Stomach (tissue), 4 donors: ENCODE results near the gene ZNF433.

Source experiments
- POLR2AphosphoS5 ChIP-seq, 3 donors: sonication (generic); formaldehyde crosslinking; IDR thresholded peaks; one replicate each; pipeline ENCODE4 v1.6.1; 2016; ENCODE audit warnings: antibody characterized with exemption in 3 of 3
- TF ChIP-seq, protein P1 (sequence below), 7 experiments: fragments of 450-650 bp in 4 of 7; fragments of 200-600 bp in 3 of 7; sonication (generic) in 3 of 7; IDR thresholded peaks; one replicate each; pipeline ENCODE4 v1.5.1; 2016 to 2019; ENCODE audit warnings: antibody characterized with exemption in 7 of 7, control low read depth in 2 of 7, mild to moderate bottlenecking in 1 of 7

GRCh38 chr19:12052091-12052496, 16.6 kb upstream of the ZNF433 start:
- TF ChIP-seq, protein P1, sequence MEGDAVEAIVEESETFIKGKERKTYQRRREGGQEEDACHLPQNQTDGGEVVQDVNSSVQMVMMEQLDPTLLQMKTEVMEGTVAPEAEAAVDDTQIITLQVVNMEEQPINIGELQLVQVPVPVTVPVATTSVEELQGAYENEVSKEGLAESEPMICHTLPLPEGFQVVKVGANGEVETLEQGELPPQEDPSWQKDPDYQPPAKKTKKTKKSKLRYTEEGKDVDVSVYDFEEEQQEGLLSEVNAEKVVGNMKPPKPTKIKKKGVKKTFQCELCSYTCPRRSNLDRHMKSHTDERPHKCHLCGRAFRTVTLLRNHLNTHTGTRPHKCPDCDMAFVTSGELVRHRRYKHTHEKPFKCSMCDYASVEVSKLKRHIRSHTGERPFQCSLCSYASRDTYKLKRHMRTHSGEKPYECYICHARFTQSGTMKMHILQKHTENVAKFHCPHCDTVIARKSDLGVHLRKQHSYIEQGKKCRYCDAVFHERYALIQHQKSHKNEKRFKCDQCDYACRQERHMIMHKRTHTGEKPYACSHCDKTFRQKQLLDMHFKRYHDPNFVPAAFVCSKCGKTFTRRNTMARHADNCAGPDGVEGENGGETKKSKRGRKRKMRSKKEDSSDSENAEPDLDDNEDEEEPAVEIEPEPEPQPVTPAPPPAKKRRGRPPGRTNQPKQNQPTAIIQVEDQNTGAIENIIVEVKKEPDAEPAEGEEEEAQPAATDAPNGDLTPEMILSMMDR (IDR thresholded peaks at IDR 0.05): no peak
- TF ChIP-seq POLR2AphosphoS5 (IDR thresholded peaks at IDR 0.05): no peak
